OCI-LY1 (cell line): ENCODE data around the gene FZD4.

Experiments
- EZH2 ChIP-seq: fragments of 200-600 bp; sonication (generic), shearing (Covaris generic); IDR thresholded peaks from 2 replicates; pipeline ENCODE4 v1.8.0; 2017; ENCODE audit warnings: borderline replicate concordance, mixed run types, mild to moderate bottlenecking, antibody characterized with exemption, low read length, moderate library complexity, mixed read lengths
- TF ChIP-seq, protein P1 (sequence below): fragments of 200-600 bp; sonication (generic), shearing (Covaris generic); IDR thresholded peaks from 2 replicates; pipeline ENCODE4 v1.5.1; 2017; ENCODE audit warnings: mild to moderate bottlenecking, antibody characterized with exemption, low read length, moderate library complexity, mixed read lengths

DNA sequence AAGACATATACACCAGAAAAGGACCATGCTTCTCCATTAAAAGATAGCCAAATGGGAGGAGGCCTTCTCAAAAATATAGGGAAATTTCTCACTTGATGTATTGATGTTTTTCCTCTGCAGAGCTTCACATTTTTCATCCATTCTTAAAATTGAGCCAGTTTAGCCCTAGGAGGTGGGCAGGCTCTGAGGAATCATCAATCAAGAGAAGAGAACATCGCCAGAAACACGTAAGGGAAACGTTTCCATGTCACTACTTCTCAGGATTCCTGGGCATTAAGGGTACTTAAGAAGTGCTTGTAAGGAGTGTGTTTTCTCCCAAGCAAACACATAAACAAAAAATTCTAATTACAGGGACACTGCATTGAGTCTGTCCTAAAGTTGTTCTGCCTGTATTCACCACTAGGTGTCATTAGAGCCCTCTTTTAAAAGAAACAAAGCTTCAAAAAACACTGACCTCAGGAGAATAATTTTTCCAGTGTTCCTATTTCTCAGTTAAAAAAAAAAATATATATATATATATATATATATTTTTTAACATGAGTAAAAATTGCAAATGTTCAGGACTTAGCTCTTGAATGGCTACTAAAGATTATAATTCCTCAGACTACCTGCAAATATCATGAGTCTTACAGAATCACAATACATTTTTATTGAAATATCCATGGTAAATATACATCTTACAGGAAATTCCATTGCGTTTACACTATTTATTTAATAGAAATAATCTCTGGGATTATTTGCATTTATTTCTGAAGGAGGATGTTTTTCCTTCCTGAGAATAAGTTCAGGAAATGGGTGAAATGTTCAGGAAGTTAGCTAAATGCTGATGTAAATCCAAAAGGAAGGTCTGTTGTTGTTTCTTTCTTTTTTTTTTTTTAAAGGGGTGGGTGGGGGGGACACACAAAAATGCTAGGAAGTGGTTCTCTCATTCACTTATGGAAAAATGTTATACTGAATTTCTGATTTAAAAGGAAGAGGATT is 16.0 kb downstream of the FZD4 start:
- TF ChIP-seq, protein P1, sequence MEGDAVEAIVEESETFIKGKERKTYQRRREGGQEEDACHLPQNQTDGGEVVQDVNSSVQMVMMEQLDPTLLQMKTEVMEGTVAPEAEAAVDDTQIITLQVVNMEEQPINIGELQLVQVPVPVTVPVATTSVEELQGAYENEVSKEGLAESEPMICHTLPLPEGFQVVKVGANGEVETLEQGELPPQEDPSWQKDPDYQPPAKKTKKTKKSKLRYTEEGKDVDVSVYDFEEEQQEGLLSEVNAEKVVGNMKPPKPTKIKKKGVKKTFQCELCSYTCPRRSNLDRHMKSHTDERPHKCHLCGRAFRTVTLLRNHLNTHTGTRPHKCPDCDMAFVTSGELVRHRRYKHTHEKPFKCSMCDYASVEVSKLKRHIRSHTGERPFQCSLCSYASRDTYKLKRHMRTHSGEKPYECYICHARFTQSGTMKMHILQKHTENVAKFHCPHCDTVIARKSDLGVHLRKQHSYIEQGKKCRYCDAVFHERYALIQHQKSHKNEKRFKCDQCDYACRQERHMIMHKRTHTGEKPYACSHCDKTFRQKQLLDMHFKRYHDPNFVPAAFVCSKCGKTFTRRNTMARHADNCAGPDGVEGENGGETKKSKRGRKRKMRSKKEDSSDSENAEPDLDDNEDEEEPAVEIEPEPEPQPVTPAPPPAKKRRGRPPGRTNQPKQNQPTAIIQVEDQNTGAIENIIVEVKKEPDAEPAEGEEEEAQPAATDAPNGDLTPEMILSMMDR: peak; percentile 58
- TF ChIP-seq EZH2: no peak
